Activated CD8-positive, alpha-beta memory T cell treated with anti-CD3 and anti-CD28 coated beads for 48 hours (primary cell): ENCODE results near the gene ACTN3.
"Not testable (repeated sequence)": the region's sequence is repeated elsewhere in the genome, so short reads cannot be mapped to it uniquely, and the experiment has no call there.

ENCODE experiments used
- DNase-seq, 3 experiments: peaks; one replicate each; pipeline ENCODE4 v3.0.0-alpha.2; 2020; ENCODE audit warnings: low read depth in 2 of 3, low spot score in 2 of 3

Gene ACTN3

DNA sequence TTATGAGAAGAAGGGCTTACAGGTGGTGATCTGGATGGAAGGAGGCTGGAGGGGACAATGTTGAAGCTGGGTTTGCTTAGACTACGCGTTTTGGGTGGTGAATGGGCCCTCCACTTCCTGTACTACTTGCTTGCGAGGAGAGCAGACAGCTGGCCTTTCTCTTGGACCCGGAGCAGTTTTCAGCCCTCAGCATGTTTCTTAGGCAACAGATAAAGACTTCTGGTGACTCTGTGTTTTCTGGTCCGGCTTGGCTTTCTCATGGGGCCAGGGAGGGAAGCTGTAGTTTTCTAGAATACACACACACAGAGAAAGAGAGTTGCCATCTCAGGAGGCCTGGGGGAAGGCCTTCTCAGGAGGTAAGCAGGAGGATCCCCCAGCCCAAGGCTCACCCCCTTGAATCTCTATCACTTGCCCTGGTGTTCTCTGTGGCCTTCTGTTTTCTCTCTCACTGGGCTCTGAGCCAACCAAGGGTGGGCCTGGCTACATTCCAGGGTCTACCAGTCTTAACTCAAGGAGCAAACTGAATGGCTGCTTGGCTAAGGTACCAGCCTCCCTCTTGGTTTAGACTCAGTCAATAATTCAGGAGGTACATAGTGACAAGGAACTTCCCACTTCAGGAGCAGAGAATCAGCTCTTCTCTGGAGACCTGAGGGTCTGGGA lies 48.7 kb downstream of the ACTN3 start:
- DNase-seq, result no peak

DNA sequence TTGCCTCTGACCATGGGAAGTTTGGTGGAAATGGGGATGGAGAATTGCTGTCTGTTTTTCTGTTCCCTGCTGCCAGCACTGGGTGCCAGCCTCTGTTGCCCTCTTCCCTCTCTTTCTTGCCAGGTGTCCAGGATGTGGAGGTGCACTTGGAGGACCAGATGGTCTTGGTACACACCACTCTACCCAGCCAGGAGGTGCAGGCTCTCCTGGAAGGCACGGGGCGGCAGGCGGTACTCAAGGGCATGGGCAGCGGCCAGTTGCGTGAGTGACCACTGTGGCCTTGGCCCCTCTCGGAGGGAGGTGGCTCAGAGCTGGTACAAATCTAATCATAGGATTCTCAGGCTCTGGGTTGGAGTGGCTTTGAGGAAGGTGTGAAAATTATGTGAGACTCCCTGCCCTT lies 52.3 kb downstream of the ACTN3 start:
- DNase-seq, result no peak

DNA sequence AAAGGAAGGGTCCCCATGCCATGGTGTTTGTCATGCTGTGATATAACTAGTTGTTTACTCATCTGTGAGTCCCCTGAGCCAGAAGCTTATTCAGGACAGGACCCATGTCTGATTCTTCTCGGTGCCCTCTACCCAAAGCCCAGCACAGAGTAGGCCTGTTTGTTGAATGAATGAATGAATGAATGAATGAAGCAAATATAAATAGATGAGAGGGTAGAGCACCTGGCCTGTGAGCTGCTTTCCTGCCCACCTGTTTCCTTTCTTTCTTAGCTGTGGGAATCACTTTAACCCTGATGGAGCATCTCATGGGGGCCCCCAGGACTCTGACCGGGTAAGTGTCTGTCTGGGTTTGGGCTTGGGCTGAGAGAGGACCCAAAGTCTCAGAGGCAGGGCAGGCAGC lies 53.5 kb downstream of the ACTN3 start:
- no peak for DNase-seq

DNA sequence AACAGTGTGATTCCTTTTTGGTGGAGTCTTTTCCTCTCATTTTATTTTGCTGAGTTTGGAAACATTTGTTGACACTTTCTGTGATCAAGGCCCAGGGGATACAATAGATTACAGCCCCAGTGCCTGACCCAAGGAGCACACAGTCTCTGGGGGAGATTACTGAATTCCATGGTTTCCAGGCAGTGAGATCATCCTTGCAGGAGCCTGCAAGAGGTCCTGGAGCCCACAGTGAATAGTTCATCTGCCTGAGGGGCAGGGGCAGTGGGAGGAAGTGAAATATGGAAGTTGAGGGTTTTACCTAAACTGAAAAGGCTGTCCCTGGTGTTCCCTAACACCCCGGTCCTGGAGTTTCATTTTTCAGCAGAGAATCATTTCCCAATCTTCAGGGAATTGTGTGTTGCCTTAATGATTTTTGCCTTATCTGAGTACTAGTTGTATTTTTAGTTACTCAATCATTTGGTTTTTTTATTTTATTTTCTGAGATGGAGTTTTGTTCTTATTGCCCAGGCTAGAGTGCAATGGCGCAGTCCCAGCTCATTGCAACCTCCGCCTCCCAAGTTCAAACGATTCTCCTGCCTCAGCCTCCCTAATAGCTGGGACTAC lies 54.0 kb downstream of the ACTN3 start:
- DNase-seq, result no peak

DNA sequence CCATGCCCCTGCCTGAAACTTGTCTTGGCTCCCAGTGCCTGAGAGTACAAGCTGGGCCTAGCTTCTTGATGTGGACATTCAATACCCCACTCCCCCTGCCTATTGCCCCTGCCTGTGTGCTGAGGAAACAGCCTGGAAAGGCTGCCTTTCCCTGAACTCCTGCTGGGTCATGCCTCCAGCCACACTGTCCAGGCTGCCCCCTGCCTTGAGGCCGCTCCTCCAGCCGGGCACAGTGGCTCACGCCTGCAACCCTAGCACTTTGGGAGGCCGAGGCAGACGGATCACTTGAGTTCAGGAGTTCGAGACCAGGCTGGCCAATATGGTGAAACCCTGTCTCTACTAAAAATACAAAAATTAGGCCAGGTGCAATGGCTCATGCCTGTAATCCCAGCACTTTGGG lies 56.4 kb downstream of the ACTN3 start:
- DNase-seq, result no peak

DNA sequence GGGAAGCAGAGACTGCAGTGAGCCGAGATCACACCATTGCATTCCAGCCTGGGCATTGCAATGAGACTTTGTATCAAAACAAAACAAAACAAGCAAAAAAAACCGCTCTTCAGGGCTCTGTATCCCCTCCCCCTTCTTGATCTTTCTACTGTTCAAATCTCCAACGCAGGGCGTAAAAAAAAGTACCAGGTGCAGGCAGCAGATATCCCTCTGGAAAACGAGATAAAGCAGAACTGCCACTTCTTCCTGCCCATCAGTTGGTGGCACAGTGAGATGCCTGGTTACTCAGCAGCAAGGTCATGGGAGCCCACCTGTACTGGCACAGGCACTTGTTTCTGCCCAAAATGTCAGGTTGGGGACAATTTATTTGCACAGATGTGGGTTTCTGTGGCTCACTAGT lies 57.5 kb downstream of the ACTN3 start:
- no peak for DNase-seq

DNA sequence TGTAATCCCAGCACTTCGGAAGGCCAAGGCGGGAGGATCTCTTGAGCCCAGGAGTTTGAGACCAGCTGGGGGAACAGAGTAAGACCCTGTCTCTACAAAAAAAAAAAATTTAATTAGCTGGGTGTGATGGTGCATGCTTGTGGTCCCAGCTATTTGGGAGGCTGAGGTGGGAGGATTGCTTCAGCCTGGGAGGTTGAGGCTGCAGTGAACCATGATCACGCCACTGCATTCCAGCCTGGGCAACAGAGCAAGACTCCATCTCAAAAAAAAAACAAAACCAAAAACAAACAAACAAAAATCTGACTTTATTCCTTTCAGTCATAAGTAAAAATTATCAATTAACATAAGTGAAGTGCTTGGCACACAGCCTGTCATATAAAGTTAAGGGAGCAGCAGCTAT lies 59.9 kb downstream of the ACTN3 start:
- DNase-seq, result not testable (repeated sequence)

DNA sequence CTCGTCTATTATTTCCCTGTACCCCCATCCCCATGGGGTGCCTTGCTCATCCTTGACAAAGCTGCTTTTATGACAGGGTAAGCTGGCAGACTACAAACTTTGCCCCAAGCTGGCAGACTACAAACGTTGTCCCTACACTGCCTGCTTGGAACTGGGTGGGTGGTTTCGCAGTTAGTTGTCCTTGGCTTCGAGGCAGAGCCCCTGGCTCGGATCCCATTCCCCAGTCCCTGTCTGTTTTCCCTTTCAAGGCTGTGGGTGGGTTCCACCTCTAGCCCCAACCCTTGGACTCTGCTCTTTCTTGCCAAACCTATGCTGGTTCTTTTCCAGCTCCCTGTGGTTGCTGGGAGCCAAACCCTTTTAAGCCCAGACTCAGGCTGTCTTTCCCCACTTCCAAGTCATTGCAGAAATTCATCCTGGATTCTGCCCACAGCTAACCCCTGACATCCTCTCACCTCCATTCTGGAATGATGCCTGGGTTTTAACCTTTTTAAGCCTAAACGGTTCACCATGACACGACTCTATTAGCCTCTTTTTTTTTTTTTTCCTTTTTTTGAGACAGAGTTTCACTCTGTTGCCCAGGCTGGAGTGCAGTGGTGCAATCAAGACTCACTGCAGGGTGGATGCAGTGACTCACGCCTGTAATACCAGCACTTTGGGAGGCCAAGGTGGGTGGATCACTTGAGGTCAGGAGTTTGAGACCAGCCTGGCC lies 60.6 kb downstream of the ACTN3 start:
- DNase-seq, result no peak

DNA sequence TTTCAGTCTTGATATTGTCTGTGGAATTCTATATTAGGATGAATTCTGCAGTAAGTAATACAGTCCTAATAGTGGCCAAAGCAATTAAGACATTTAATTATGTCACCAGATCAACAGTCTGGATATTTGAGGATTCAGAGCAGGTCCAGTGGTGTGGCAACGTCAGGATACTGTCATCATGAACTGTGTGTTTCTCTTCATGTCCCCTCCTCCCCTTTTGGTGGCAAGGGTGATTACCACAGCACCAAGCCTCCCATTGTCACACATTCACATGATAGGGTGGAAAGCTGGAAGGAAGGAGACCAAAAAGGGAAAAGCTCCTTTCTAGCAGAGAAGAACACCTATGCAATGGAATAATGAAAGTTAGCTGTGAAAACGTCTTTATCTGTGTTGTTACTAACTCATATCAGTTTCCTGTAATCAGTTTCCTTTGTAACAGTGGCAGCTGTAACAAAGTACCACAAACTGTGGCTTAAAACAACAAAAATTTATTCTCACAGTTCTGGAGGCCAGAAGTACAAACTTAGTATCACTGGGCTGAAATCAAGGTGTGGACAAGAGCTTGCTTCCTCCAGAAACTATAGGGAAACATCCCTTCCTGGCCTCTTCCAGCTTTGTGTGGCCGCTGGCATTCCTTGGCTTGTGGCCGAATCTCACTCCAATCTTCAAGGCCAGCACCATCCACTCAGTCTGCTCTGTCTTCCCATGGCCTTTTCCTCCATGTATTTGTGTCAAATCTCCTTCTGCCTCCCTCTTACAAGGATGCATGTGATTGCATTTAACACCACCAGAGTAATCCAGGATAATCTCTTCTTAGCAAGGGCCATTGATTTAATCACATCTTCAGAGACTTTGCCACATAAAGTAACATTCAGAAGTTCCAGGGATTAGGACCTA lies 63.3 kb downstream of the ACTN3 start:
- no peak for DNase-seq

DNA sequence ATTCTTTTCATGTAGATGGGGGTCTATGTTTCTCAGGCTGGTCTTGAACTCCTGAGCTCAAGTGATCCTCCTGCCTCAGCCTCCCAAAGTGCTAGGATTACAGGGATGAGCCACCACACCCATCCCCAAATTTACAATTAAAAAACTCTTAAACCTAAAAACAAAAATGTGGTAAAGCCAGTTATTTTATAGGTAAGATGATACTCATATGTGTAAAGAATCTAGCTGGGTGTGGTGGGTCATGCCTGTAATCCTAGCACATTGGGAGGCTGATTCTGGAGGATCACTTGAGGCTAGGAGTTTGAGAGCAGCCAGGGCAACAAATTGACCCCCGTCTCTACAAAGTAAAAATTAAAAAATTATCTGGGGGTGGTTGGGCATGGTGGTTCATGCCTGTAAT lies 65.8 kb downstream of the ACTN3 start:
- no peak for DNase-seq
